H9 (cell line): ENCODE data around the gene ZAR1. TPM values are rescaled to one million over a fixed set of nuclear protein-coding genes. Genes with fewer than 3 reads are reported as not detected.
A peak's percentile ranks its signal among the peaks of the same experiment; 100 is the strongest.

Experiments used
- DNase-seq: peaks from one replicate; pipeline ENCODE4 v3.0.0-alpha.2; 2017
- H2AFZ ChIP-seq: one replicate; pipeline ENCODE4 v1.6.1; 2013; ENCODE audit warnings: mild to moderate bottlenecking, low read length, control low read depth, moderate library complexity
- H2AK5ac ChIP-seq: 2 replicates; pipeline ENCODE4 v1.6.1; 2013; ENCODE audit warnings: low read length, control low read depth, mixed read lengths; ENCODE audit not compliant: insufficient read length
- H2BK120ac ChIP-seq: one replicate; pipeline ENCODE4 v1.6.1; 2013; ENCODE audit warnings: low read depth, mild to moderate bottlenecking, low read length, control low read depth, inconsistent platforms; ENCODE audit not compliant: poor library complexity, severe bottlenecking
- H2BK12ac ChIP-seq: 2 replicates; pipeline ENCODE4 v1.6.1; 2013; ENCODE audit warnings: low read length, control low read depth, mixed read lengths, low read depth; ENCODE audit not compliant: insufficient read length
- H2BK15ac ChIP-seq: 2 replicates; pipeline ENCODE4 v1.6.1; 2013; ENCODE audit warnings: low read depth, low read length, control low read depth
- H2BK20ac ChIP-seq: one replicate; pipeline ENCODE4 v1.6.1; 2013; ENCODE audit warnings: low read depth, mild to moderate bottlenecking, low read length, control low read depth, inconsistent platforms; ENCODE audit not compliant: poor library complexity, severe bottlenecking
- H2BK5ac ChIP-seq: 2 replicates; pipeline ENCODE4 v1.6.1; 2013; ENCODE audit warnings: low read length, control low read depth, mixed read lengths; ENCODE audit not compliant: insufficient read length
- H3K14ac ChIP-seq: 2 replicates; pipeline ENCODE4 v1.6.1; 2013; ENCODE audit warnings: low read length, control low read depth; ENCODE audit not compliant: insufficient read depth
- H3K18ac ChIP-seq: 2 replicates; pipeline ENCODE4 v1.6.1; 2013; ENCODE audit warnings: low read depth, mild to moderate bottlenecking, mixed read lengths, low read length, control low read depth; ENCODE audit not compliant: insufficient read length
- H3K23ac ChIP-seq: 2 replicates; pipeline ENCODE4 v1.6.1; 2013; ENCODE audit warnings: low read length, control low read depth, mixed read lengths, low read depth; ENCODE audit not compliant: insufficient read length
- H3K23me2 ChIP-seq: 2 replicates; pipeline ENCODE4 v1.6.1; 2013; ENCODE audit warnings: low read depth, mild to moderate bottlenecking, mixed read lengths, low read length, control low read depth; ENCODE audit not compliant: insufficient read length, poor library complexity, severe bottlenecking
- H3K27ac ChIP-seq: 2 replicates; pipeline ENCODE4 v1.5.1; 2013; ENCODE audit warnings: low read length, control low read depth, mixed read lengths, low read depth; ENCODE audit not compliant: insufficient read length
- H3K27me3 ChIP-seq: 2 replicates; pipeline ENCODE4 v1.6.1; 2013; ENCODE audit warnings: low read length, control low read depth, inconsistent platforms; ENCODE audit not compliant: insufficient read depth
- H3K4ac ChIP-seq: 2 replicates; pipeline ENCODE4 v1.6.1; 2013; ENCODE audit warnings: low read depth, mild to moderate bottlenecking, control low read depth, inconsistent platforms, low read length, moderate library complexity
- H3K4me1 ChIP-seq: 2 replicates; pipeline ENCODE4 v1.6.1; 2013; ENCODE audit warnings: low read length, control low read depth, inconsistent platforms; ENCODE audit not compliant: insufficient read depth
- H3K4me2 ChIP-seq: 2 replicates; pipeline ENCODE4 v1.6.1; 2013; ENCODE audit warnings: low read length, control low read depth, mixed read lengths; ENCODE audit not compliant: insufficient read length, insufficient read depth
- H3K56ac ChIP-seq: 2 replicates; pipeline ENCODE4 v1.6.1; 2013; ENCODE audit warnings: low read depth, mild to moderate bottlenecking, mixed read lengths, low read length, control low read depth; ENCODE audit not compliant: insufficient read length
- H3K79me1 ChIP-seq: 2 replicates; pipeline ENCODE4 v1.6.1; 2013; ENCODE audit warnings: low read depth, mild to moderate bottlenecking, moderate library complexity, low read length, control low read depth, inconsistent platforms; ENCODE audit not compliant: insufficient read depth, poor library complexity, severe bottlenecking
- H3K79me2 ChIP-seq: 2 replicates; pipeline ENCODE4 v1.6.1; 2013; ENCODE audit warnings: low read length, control low read depth, inconsistent platforms; ENCODE audit not compliant: insufficient read depth
- H3K9ac ChIP-seq: 2 replicates; pipeline ENCODE4 v1.6.1; 2013; ENCODE audit warnings: low read length, control low read depth, mixed read lengths; ENCODE audit not compliant: insufficient read length; ENCODE audit errors: extremely low read depth
- H3K9me3 ChIP-seq: one replicate; pipeline ENCODE4 v1.6.1; 2013; ENCODE audit warnings: low read depth, low read length, inconsistent platforms; ENCODE audit not compliant: control insufficient read depth
- H3T11ph ChIP-seq: one replicate; pipeline ENCODE4 v1.6.1; 2013; ENCODE audit warnings: mild to moderate bottlenecking, low read length, control low read depth, inconsistent platforms
- H4K20me1 ChIP-seq: one replicate; pipeline ENCODE4 v1.6.1; 2013; ENCODE audit not compliant: control insufficient read depth, insufficient read length, insufficient read depth
- H4K5ac ChIP-seq: 2 replicates; pipeline ENCODE4 v1.6.1; 2013; ENCODE audit warnings: low read depth, mild to moderate bottlenecking, mixed read lengths, low read length, control low read depth; ENCODE audit not compliant: insufficient read length
- H4K8ac ChIP-seq: replicated peaks from 2 replicates; pipeline ENCODE4 v1.6.1; 2013; ENCODE audit warnings: low read length, control low read depth, mixed read lengths, low read depth; ENCODE audit not compliant: insufficient read length
- H4K91ac ChIP-seq: 2 replicates; pipeline ENCODE4 v1.6.1; 2013; ENCODE audit warnings: low read depth, mild to moderate bottlenecking, moderate library complexity, mixed read lengths, low read length, control low read depth; ENCODE audit not compliant: insufficient read length
- H3K27ac Mint-ChIP-seq, 3 experiments: 2 replicates in 2 of 3; 3 replicates in 1 of 3; pipeline ENCODE4 v1.8.0; 2020 to 2021; ENCODE audit warnings: mixed read lengths in 3 of 3, mild to moderate bottlenecking in 1 of 3, moderate library complexity in 1 of 3
- H3K27me3 Mint-ChIP-seq: 2 replicates; pipeline ENCODE4 v1.8.0; 2021; ENCODE audit warnings: low read depth, mild to moderate bottlenecking, moderate library complexity, mixed read lengths
- H3K36me3 Mint-ChIP-seq, 3 experiments: 2 replicates in 2 of 3; 3 replicates in 1 of 3; pipeline ENCODE4 v1.8.0; 2020 to 2021; ENCODE audit warnings: low read depth in 3 of 3, mixed read lengths in 3 of 3; ENCODE audit not compliant: insufficient read depth in 1 of 3
- H3K4me1 Mint-ChIP-seq, 2 experiments: 2 replicates each; pipeline ENCODE4 v1.8.0; 2020; ENCODE audit warnings: mixed read lengths in 2 of 2
- H3K4me3 Mint-ChIP-seq, 2 experiments: 2 replicates in 1 of 2; 3 replicates in 1 of 2; pipeline ENCODE4 v1.8.0; 2020 to 2021; ENCODE audit warnings: mild to moderate bottlenecking in 2 of 2, mixed read lengths in 2 of 2, moderate library complexity in 1 of 2
- H3K9me3 Mint-ChIP-seq, 2 experiments: 2 replicates in 1 of 2; 3 replicates in 1 of 2; pipeline ENCODE4 v1.8.0; 2020; ENCODE audit warnings: mild to moderate bottlenecking in 2 of 2, mixed read lengths in 2 of 2, moderate library complexity in 1 of 2
- CTCF ChIP-seq: fragments of 200-600 bp; sonication (generic); conservative IDR thresholded peaks from 3 replicates; pipeline ENCODE4 v1.8.0; 2021; ENCODE audit warnings: antibody characterized with exemption, mild to moderate bottlenecking
- WGBS: extraction: QIAGEN DNeasy Blood & Tissue Kit; methylation state at CpG from one replicate; pipeline ENCODE4 v1.1.7; 2013; ENCODE audit warnings: missing lambda C conversion rate, low lambda C conversion rate, mixed read lengths; ENCODE audit not compliant: insufficient read length; ENCODE audit errors: extremely low coverage; 5-methylcytosine and 5-hydroxymethylcytosine counted together
- total RNA-seq: library from RNA; stranded (reverse); gene quantifications from 2 replicates; pipeline ENCODE4 v1.2.1, GENCODE V29; 2021

ZAR1 gene
- total RNA-seq, 1 experiment from 2014 or later: 0.61 TPM

DNA sequence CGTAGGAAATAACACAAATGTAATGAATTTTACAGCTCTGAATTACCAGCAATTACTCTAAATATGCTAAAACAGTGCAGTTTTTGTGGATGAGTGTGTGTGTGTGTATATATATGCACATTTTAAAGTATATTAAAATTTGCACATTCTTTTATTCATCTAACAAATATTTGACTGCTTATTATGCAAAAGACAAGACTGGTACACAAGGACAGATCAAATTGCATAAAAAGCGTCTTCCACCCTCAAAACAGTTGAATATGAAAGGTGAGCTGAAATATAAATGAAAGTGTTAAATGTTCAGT is 13.9 kb downstream of the ZAR1 start:
- no peaks in the 10 kb centered on the region for H4K20me1 ChIP-seq
- Mint-ChIP-seq H3K36me3 (peaks cover 7 to 28% (median 24%) of the 10 kb centered on the region in 3 experiments; a peak in 6 of 7 replicates), H3K9me3 (no peaks in the 10 kb centered on the region), H3K27ac (peak overlapping the region in 1 of 3 experiments; percentile 73; a peak in 2 of 7 replicates), H3K27me3 (no peaks in the 10 kb centered on the region; the same call in 1 of the 2 replicates), H3K4me1 (peaks cover 4 to 5% of the 10 kb centered on the region in 2 experiments), H3K4me3 (no peak overlapping the region)
- H4K8ac ChIP-seq: no peak overlapping the region
- no peak overlapping the region for H3K4ac ChIP-seq
- H2AK5ac ChIP-seq: no peak overlapping the region
- H3K4me2 ChIP-seq: no peak overlapping the region
- H3K9me3 ChIP-seq: no peaks in the 10 kb centered on the region
- no peak overlapping the region for H3K14ac ChIP-seq
- no peak overlapping the region for H2BK15ac ChIP-seq
- no peak overlapping the region for H4K5ac ChIP-seq
- no peak overlapping the region for H3K27ac ChIP-seq
- H2BK5ac ChIP-seq: no peak overlapping the region
- DNase-seq: no peak
- no peak overlapping the region for H2BK20ac ChIP-seq
- no peaks in the 10 kb centered on the region; the same call in 1 of the 2 replicates for H3K4me1 ChIP-seq
- no peak overlapping the region for H3K18ac ChIP-seq
- no peak overlapping the region for H2BK12ac ChIP-seq
- H3K56ac ChIP-seq: no peak overlapping the region
- no peak overlapping the region for H3K9ac ChIP-seq
- TF ChIP-seq CTCF: no peak
- H2AFZ ChIP-seq: no peak overlapping the region
- no peaks in the 10 kb centered on the region for H3K27me3 ChIP-seq
- H3K23me2 ChIP-seq: no peaks in the 10 kb centered on the region
- H2BK120ac ChIP-seq: no peak overlapping the region
- no peaks in the 10 kb centered on the region for H3K79me1 ChIP-seq
- no CpG with 5 or more reads among the region's 2 CpGs for WGBS
- no peak overlapping the region for H3K23ac ChIP-seq
- no peak overlapping the region for H3T11ph ChIP-seq
- H3K79me2 ChIP-seq: no peaks in the 10 kb centered on the region
- no peak overlapping the region for H4K91ac ChIP-seq
